GM23248 (cell line): ENCODE data around the gene RAB44.

Experiments used
- EZH2 ChIP-seq: fragments of 200-600 bp; sonication (generic); IDR thresholded peaks from 2 replicates; pipeline ENCODE4 v1.6.1; 2018; ENCODE audit warnings: antibody characterized with exemption, mild to moderate bottlenecking; ENCODE audit not compliant: insufficient read depth, poor library complexity, severe bottlenecking
- EZH2phosphoT487 ChIP-seq: fragments of 200-600 bp; sonication (generic); IDR thresholded peaks from 2 replicates; pipeline ENCODE4 v1.6.1; 2018; ENCODE audit warnings: antibody characterized with exemption, moderate library complexity, mild to moderate bottlenecking, low read depth; ENCODE audit not compliant: insufficient read depth

DNA sequence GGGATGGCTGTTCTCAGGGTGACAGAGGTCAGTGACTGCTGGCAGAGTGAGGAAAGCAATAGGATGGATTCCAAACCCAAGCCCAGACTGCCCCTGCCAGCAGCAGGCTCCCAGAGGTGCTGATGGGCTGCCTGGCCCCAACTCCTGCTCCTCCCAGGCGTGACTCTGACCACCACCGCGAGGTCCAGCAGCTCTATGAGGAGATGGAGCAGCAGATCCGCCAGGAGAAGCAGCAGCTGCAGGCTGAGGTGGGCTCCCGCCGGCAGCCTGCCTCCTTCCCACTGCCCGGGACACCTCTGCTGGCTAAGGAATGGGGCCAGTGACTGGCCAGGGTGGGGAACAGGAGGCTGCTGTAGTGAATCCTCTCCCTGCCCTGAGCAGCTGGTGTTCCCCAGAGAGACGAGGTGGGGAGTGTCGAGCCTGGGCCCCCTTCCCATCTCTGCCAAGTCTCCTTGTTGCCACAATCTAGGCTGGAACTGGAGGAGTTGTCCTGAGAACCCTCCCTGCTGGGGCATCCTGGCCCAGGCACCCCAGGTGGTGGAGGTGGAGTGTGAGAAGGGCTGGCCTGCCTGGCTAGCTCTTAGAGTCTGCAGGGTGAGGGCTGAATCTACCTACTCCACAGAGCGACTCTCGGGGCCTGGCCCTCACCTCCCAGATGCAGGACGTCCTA lies 20.4 kb downstream of the RAB44 start:
- no peak for TF ChIP-seq EZH2phosphoT487
- no peak for TF ChIP-seq EZH2
